HG03575 (cell line): ENCODE data around the gene PROCA1.
"Not testable (repeated sequence)": the region's sequence is repeated elsewhere in the genome, so short reads cannot be mapped to it uniquely, and the experiment has no call there.

Experiments used
- ATAC-seq: cut with Tn5 transposase; IDR thresholded peaks from one replicate; pipeline ENCODE4 v1.9.1; 2021; ENCODE audit not compliant: unreplicated experiment, insufficient number of reproducible peaks, low FRiP score; ENCODE audit errors: extremely low read depth

PROCA1 gene

DNA sequence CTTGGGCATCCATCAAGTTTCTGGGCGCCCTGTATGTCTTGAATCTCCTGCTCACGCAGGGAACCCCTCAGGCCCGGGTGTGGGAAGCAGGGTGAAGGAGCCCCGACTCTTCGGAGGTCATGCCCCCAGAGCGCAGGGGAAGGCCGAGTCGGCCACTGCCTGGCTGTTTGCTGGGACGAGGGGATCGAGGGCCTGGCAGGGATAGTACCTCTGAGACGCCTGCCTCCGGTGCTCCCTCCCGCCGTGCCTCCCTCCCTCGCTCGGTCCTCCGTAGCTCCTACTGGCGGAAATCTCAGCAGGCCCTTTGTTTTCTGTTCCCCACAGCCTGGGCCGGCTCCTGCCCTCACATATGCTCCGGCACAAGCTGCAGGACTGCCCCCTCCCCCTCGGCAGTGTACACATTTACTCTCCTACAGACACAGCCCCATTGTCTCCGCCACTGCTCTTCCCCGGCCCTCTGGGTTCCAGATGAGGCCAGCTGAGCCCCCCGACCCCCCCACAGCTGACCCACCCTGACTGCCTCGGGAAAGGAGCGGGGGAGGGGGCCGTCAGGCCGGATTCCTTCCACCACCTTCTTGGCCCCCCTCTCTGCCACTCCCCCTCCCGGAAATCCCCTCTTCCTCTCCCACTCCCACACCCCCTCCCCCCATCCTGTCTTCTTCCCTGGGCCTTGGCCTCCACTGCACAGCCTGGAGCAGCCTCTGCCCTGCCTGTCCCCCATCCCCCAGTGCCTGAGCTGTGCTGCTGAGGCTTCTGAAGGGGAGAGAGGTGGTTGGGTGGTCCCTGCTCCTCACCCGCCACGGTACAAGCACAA lies 33.5 kb upstream of the PROCA1 start:
- no peak for ATAC-seq

DNA sequence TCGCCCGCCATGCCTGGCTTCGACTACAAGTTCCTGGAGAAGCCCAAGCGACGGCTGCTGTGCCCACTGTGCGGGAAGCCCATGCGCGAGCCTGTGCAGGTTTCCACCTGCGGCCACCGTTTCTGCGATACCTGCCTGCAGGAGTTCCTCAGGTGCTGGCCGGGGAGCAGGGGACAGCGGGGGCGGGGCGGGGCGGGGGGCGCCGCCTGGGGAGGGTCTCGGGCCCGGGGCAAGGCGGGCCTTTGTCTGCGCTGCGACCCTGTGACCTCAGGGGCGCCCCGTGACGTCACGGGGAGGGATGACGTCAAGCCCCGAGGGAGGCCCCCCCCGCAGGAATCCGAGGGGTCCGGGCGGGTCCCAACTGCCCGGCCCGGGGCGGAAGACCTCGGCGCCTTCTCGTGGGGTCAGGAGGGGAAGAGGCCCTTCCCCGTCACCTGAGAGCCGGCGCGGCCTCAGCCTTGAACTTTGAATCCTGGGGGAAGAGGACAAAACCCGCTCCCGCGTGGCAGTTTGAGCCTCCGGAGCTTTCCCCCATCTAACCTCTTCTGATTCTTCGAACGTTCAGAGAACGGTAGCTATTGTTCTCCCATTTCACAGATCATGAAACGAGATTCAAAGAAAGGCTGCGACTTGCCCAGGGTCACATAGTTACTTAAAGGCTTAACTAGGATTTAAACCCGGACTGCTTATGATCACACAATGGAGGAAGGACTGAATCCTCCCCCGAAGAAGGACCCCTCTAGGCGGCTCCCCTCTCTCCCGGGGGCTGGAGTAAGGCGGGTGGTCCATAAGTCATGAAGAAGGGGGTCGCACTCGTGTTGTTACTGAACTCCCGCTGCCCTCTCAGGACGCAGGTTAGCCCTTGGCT lies 32.6 kb upstream of the PROCA1 start:
- no peak for ATAC-seq

DNA sequence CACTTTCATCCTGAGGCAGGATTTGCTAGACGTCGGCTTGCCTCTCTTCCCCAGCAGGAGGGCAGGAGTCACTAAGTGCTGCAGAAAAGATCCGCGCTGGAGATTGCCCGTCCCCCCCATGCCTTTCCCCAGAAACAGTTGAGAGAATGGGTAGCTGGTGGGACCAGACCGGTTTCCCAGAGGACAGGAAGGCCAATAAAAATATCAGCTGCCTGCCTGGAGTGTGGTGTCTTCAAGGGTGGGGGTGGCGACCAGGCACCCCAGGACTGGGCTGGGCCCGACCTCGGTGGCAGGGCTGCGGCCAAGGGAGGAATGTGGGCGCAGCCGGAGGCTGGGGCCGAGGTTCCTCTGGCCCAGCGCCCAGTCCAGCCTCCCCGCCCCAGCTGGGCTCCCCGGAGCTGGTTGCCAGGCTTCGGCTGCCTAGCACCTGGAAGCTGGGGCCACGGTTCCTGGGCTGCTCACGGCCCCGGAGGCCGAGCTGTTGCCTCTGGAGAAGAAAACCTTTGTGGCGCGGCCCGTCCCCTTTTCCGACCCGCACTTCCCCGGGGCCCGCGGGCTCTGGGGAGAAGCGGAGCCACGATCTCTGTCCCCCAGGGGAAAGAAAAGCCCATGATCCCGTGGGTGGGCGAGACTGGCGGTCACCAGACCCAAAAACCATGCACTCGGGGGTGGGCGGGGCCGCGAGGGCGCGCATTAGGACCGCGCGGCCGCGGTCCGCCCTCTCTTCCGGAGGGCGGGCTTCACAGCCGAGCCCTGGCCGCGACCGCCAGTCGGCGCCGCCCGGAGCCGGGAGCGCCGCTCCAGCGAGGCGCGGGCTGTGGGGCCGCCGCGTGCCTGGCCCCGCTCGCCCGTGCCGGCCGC lies 31.8 kb upstream of the PROCA1 start, which contains the start of gene TRAF4:
TRAF4 (plus strand) TSS at position 769 of the 861 bp plus-strand sequence. CDS start 102 bp downstream, outside the sequence.
- no peak for ATAC-seq

DNA sequence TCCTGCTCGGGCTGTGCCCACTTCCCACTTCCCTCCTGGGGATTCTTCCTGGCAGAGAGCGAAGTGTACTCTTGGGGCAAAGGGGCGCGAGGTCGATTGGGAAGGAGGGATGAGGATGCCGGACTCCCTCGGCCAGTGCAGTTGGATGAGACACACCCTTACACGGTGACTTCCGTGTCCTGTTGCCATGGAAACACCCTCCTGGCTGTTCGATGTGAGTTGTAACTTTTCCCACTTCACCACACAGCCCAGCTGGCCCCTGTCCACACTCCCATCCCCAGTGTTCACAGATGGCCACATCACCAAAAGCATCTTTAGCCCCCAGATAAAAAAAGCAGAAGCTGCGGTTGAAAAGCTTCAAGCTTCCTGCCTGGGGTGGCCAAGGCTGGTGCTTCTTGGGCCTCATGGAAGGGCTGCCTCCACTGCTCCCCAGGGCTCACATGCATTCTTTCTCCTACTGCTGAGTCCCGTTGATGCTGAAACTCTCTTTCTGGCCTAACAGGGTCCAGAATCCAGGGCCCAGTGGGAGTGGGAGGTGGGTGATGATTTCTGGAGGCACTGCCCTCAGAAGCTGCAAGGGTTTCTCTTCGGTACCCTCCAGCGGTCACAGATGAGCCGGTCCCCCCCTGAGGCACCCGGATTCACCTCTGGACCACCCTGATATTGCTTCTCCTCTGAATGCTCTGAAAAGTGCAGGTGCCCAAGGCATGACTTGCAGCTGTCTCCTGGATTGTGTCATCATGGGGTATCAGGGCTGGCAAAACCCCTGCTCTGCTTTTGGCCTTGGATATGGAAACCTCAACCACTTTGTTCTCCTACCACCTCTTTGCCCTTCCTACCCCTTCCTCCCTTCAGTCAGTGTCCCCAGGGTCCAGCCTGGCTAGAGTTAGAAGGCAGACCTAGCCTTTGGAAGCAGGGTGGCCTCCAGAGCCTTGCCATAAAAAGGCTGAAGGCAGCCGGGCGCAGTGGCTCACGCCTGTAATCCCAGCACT lies 30.0 kb upstream of the PROCA1 start:
- no peak for ATAC-seq

DNA sequence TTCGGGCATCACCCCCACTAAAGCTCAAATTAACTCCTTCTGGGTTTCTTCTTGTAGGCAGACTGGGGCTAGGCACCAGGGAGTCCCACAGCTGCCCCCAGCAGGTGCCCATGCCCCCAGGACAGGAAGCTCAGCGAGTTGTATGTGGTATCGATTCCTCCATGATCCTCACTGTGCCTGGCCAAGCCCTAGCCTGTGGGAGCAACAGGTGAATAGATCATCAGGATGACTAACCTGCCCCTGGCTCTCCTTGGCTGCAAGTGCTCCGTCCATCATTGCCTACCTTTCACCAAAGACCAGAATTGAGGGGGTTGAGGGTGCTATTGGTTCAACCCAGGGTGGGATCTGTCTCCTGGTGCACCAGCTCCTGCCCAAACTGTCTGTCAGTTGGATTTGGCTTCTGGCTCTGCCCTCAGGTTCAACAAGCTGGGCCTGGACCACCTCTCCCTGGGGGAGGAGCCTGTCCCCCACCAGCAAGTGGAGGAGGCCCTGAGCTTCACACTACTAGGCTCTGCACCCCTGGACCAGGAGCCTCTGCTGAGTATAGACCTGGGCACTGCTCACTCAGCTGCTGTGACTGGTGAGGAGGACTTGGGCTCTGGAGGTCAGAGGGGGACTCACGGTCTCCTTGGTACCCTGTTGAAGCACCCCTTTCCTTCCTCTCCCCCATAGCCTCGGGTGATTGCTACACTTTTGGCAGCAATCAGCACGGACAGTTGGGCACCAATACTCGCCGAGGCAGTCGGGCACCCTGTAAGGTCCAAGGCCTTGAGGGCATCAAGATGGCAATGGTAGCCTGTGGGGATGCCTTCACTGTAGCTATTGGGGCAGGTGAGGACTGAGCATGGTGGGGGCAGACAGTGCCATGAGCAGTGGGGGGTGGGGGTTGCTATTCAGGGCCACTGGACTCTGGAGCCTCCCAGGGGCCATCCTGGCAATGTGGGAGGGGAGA lies 29.0 kb upstream of the PROCA1 start:
- ATAC-seq = no peak

DNA sequence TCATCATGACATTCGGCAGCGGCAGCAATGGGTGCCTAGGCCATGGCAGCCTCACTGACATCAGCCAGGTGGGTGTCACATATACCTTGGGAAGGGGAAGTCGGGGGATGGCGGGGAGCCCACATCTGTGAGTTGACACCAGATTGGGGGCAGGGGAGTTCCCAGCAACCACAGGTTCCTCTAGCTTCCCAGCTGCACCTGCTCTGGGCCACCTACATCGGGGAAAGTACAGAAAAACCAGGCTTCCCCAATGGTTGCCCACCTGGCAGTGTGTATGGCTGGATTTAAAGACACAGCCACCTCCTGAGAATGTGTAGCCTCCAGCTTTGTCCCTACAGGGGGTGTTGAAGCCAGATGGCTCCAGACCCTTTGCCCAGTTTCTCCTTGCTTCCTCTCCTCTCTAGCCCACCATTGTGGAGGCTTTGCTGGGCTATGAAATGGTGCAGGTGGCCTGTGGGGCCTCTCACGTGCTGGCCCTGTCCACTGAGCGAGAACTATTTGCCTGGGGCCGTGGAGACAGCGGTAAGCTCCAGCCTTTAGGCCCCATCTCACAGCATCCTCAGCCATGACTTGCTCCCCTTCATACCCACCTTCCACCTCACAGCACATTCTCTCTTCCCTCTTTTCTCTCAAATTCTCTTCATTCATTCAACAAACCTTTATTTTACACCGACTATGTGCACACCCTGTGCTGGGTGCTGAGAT lies 27.1 kb upstream of the PROCA1 start:
- no peak for ATAC-seq

DNA sequence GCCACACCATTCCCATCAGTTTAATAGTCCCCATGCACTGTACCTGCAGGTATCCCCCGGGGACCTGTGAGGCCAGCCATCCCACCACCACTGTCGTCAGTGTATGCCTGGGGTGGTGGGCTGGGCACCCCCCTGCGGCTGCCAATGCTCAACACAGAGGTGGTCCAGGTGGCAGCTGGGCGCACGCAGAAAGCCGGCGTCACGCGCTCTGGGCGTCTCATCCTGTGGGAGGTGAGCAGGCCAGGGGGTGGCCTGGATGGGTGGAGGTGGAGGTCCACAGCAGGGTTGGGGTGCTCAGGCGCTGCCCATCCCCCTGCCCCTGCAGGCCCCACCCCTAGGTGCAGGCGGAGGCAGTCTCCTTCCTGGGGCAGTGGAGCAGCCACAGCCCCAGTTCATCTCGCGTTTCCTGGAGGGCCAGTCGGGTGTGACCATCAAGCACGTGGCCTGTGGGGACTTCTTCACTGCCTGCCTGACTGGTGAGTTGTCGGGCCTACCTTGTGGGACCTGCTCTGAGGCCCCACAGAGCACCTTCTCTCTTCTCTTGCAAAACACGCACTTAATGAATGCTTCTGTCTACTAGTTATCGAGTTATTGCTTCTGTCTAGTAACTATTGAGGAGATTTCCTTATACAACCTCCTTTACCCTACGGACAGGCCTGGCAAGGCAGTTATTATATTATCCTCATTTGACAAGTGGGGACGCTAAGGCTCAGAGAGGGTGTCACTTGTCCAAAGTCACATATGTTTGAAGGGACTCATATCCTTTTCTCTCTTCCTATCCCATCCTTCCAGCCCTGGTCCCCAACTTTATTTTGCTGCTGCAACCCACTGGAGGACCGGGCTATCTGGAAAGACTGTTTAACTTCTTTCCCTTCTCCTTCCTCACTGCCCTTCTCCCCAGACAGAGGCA lies 26.3 kb upstream of the PROCA1 start:
- ATAC-seq = no peak

DNA sequence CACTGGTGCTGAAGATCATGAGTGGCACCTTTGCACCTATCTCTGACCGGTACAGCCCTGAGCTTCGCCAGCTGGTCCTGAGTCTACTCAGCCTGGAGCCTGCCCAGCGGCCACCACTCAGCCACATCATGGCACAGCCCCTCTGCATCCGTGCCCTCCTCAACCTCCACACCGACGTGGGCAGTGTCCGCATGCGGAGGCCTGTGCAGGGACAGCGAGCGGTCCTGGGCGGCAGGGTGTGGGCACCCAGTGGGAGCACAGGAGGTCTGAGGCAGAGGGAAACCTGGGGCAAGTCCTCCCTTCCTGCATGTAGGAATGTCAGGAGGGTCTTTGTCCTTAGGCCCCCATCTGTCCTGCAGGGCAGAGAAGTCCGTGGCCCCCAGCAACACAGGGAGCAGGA lies 25.6 kb upstream of the PROCA1 start:
- ATAC-seq = no peak

DNA sequence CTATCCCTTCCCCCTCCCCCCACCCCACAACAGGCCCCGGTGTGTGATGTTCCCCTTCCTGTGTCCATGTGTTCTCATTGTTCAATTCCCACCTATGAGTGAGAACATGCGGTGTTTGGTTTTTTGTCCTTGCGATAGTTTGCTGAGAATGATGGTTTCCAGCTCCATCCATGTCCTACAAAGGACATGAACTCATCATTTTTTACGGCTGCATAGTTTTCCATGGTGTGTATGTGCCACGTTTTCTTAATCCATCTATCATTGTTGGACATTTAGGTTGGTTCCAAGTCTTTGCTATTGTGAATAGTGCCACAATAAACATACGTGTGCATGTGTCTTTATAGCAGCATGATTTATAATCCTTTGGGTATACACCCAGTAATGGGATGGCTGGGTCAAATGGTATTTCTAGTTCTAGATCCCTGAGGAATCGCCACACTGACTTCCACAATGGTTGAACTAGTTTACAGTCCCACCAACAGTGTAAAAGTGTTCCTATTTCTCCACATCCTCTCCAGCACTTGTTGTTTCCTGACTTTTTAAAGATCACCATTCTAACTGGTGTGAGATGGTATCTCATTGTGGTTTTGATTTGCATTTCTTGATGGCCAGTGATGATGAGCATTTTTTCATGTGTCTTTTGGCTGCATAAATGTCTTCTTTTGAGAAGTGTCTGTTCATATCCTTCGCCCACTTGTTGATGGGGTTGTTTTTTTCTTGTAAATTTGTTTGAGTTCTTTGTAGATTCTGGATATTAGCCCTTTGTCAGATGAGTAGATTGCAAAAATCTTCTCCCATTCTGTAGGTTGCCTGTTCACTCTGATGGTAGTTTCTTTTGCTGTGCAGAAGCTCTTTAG lies 24.5 kb upstream of the PROCA1 start:
- not testable (repeated sequence) for ATAC-seq

DNA sequence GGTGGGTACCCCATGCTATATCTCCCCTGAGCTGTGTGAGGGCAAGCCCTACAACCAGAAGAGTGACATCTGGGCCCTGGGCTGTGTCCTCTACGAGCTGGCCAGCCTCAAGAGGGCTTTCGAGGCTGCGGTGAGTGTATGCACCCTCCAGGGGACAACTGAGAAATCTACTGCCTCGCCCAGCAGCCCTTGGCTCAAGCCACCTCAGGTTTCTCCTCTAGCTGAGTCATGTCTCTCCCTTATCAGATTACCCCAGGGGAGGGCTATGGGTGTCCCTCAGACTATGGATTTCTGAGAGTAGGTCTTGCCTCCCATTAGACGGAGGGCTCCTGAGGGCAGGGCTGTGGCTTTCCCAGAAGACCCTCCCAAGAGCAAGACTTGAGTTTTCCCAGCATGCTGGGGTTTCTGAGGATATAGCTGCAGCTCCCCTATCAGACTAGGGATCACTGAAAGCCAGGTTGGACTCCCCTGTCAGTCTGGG lies 23.6 kb upstream of the PROCA1 start:
- no peak for ATAC-seq

DNA sequence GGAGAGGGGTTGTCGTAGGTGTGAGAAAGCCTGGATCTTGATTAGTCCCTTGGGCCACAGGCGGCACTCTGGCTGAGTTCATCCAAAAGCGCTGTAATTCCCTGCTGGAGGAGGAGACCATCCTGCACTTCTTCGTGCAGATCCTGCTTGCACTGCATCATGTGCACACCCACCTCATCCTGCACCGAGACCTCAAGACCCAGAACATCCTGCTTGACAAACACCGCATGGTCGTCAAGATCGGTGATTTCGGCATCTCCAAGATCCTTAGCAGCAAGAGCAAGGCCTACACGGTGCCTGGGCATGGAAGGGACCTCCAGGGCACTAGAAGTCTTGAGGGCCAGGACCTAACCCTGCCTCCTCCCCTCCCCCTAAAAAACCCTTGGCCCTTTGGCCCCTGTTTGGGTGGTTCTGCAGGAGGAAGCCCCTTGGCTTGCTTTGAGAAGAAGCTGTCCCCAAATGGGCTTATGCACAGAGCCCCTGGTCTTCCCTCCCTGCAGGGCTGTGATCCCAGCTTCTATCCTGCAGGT lies 23.1 kb upstream of the PROCA1 start:
- no peak for ATAC-seq

DNA sequence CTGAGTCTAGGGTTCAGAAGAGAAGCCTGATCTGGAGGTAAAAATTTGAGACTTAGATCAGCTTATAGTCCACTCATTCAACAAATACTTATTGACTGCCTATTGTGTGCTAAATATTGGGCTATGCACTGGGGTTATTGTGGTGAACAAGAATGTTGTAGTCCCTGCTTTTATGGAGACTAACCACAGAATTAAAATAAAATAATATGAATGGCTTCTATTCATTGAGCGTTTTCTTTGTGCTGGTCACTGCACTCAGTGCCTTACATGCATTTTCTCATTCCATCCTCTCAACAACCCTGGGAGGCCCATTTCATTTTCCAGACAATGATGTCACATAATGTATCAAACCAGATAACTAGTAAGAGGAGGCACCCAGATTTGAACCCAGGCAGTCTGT lies 21.7 kb upstream of the PROCA1 start:
- ATAC-seq = no peak

DNA sequence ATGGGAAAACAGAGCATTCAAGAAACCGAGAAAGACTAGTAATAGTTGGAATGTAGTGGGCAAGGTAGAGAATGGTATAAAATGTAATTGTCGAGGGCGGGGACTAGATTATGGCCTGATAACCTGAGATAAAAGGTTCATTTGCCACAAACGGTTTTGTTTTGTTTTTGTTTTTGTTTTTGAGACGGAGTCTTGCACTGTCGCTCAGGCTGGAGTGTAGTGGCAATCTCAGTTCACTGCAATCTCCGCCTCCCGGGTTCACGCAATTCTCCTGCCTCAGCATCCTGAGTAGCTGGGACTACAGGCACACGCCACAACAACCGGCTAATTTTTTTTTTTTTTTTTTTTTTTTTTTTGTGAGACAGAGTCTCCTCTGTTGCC lies 18.3 kb upstream of the PROCA1 start:
- ATAC-seq = no peak
